Neural progenitor cell (in vitro differentiated cells): Measurements from ENCODE around the gene ZNF26.

Experiments used
- CTCF ChIP-seq: fragments of 200-600 bp; sonication (generic); IDR thresholded peaks from 2 replicates; pipeline ENCODE4 v1.5.1; 2017; ENCODE audit warnings: antibody characterized with exemption, mild to moderate bottlenecking
- EZH2phosphoT487 ChIP-seq: fragments of 200-600 bp; sonication (generic); IDR thresholded peaks from 2 replicates; pipeline ENCODE4 v1.6.1; 2017; ENCODE audit warnings: antibody characterized with exemption

- TF ChIP-seq EZH2phosphoT487: no peak
- no peak for TF ChIP-seq CTCF
Measured at GRCh38 chr12:132954471-132955048, 31.6 kb upstream of the ZNF26 start.
